GM06990 (cell line): ENCODE measurements around the gene AP5M1.
"Not testable (repeated sequence)": the region's sequence is repeated elsewhere in the genome, so short reads cannot be mapped to it uniquely, and the experiment has no call there.

Source experiments
- DNase-seq: peaks from one replicate; pipeline ENCODE4 v3.0.0-alpha.2; 2011; ENCODE audit not compliant: insufficient read length; ENCODE audit errors: extremely low read depth
- H3K27me3 ChIP-seq: replicated peaks from 2 replicates; pipeline ENCODE4 v1.6.0; 2011; ENCODE audit warnings: low read length; ENCODE audit not compliant: control insufficient read depth, insufficient read depth
- H3K36me3 ChIP-seq: 2 replicates; pipeline ENCODE4 v1.5.1; 2011; ENCODE audit warnings: low read length; ENCODE audit not compliant: control insufficient read depth, insufficient read depth
- H3K4me3 ChIP-seq: replicated peaks from 2 replicates; pipeline ENCODE4 v1.5.1; 2011; ENCODE audit warnings: low read depth, mild to moderate bottlenecking, control low read depth, low read length
- CTCF ChIP-seq: IDR thresholded peaks from 2 replicates; pipeline ENCODE4 v1.5.1; 2011; ENCODE audit warnings: low read length, control low read depth, mild to moderate bottlenecking, inconsistent platforms; ENCODE audit not compliant: insufficient read depth, poor library complexity, severe bottlenecking

The AP5M1 gene

DNA sequence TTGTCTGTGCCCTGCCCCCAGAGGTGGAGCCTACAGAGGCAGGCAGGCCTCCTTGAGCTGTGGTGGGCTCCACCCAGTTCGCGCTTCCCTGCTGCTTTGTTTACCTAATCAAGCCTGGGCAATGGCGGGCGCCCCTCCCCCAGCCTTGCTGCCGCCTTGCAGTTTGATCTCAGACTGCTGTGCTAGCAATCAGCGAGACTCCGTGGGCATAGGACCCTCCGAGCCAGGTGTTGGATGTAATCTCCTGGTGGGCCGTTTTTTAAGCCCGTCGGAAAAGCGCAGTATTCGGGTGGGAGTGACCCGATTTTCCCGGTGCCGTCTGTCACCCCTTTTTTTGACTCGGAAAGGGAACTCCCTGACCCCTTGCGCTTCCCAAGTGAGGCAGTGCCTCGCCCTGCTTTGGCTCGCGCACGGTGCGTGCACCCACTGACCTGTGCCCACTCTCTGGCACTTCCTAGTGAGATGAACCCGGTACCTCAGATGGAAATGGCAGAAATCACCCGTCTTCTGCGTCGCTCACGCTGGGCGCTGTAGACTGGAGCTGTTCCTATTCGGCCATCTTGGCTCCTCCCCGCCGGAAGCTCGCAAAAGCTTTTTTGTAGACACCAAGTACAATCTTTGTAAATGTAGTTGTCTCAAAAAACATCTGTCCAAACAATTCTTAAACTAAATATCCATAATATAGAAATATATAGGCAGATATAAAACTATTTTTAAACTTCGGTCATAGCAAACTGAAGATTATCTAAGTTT, 75.0 kb downstream of the AP5M1 start:
- H3K36me3 ChIP-seq, H3K27me3 ChIP-seq, H3K4me3 ChIP-seq, DNase-seq: not testable (repeated sequence)

DNA sequence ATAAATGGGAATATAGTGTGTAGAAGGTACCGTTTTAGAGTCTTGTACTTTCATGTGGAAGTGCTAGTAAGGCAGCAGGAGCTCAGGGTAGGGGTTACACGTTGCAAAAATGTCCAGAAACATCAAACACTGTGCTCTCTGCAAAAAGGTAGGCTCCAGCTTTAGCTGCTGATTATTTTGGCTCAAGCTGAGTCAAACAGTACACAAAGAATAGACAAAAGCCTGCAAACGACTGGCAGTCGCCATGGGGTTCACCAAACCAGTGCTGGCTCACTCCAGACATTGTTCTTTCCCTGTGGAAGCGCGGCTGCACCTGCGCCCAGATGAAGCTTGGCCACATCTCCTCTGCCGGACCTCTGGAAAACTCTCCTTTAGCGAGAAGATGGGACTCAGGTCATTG, 76.3 kb downstream of the AP5M1 start:
- no peak overlapping the region for H3K4me3 ChIP-seq
- no peak for TF ChIP-seq CTCF
- H3K27me3 ChIP-seq: no peaks in the 10 kb centered on the region
- no peaks in the 10 kb centered on the region for H3K36me3 ChIP-seq
- no peak for DNase-seq

DNA sequence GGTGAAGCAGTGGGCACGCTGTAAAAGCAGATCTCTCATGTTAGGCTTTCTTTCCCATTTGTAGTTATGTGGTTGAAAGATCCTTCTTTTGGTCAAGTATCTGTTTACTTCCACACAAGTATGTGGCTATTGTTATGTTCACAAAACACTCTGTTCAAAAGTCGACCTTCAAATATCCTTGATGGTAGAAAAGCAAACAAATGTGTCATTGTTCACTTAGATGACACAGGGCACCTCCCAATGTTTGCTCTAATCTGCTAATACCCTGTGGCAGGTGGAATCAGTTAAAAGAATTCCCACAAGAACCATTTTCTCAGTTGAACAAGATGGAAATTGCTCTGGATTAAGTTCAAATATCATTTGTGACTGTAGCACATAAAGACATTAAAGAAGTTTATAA, 78.0 kb downstream of the AP5M1 start:
- Histone ChIP-seq H3K27me3 (no peaks in the 10 kb centered on the region), H3K4me3 (no peak overlapping the region), H3K36me3 (no peaks in the 10 kb centered on the region)
- TF ChIP-seq CTCF: no peak
- no peak for DNase-seq
